GM10266 (cell line): ENCODE results near the gene KCNQ1.
A peak's percentile ranks its signal among the peaks of the same experiment; 100 is the strongest.

Source experiments
- DNase-seq: peaks from one replicate; pipeline ENCODE4 v3.0.0; 2012; ENCODE audit errors: extremely low spot score
- CTCF ChIP-seq: IDR thresholded peaks from 2 replicates; pipeline ENCODE4 v1.5.1; 2012; ENCODE audit warnings: mild to moderate bottlenecking, low read depth; ENCODE audit not compliant: control insufficient read depth, insufficient read depth; ENCODE audit errors: missing control alignments

Gene KCNQ1

GRCh38 chr11:2649400-2649799 is 204.6 kb downstream of the KCNQ1 start:
- TF ChIP-seq CTCF: no peak
- no peak for DNase-seq

GRCh38 chr11:2649848-2650247 is 205.0 kb downstream of the KCNQ1 start:
- DNase-seq: no peak
- TF ChIP-seq CTCF: no peak

- DNase-seq: no peak
- no peak for TF ChIP-seq CTCF
Measured at GRCh38 chr11:2650343-2650867, 205.6 kb downstream of the KCNQ1 start.

- DNase-seq: no peak
- no peak for TF ChIP-seq CTCF
Measured at GRCh38 chr11:2651054-2651617, 206.3 kb downstream of the KCNQ1 start.

- no peak for TF ChIP-seq CTCF
- DNase-seq: no peak
Measured at GRCh38 chr11:2651826-2652271, 207.0 kb downstream of the KCNQ1 start.

- peak; percentile 10 for DNase-seq
- TF ChIP-seq CTCF: no peak
Measured at GRCh38 chr11:2652333-2653197, 207.8 kb downstream of the KCNQ1 start.

- DNase-seq: no peak
- TF ChIP-seq CTCF: no peak
Measured at GRCh38 chr11:2653198-2653551, 208.4 kb downstream of the KCNQ1 start.
